Sigmoid colon (tissue), 3 donors: ENCODE measurements around the gene UBE3B.

ENCODE experiments used
- CTCF ChIP-seq, 4 experiments: fragments of 450-650 bp in 3 of 4; fragments of 200-600 bp in 1 of 4; IDR thresholded peaks; one replicate each; pipeline ENCODE4 v1.5.1; 2016 to 2019; ENCODE audit warnings: antibody characterized with exemption in 4 of 4, mild to moderate bottlenecking in 3 of 4, moderate library complexity in 2 of 4
- POLR2A ChIP-seq, 2 donors: fragments of 450-650 bp; IDR thresholded peaks; one replicate each; pipeline ENCODE4 v1.6.1; 2016; ENCODE audit warnings: antibody characterized with exemption in 2 of 2, mild to moderate bottlenecking in 2 of 2, moderate library complexity in 2 of 2

GRCh38 chr12:109553483-109553882 is 76.0 kb downstream of the UBE3B start:
- no peak for TF ChIP-seq CTCF (IDR thresholded peaks at IDR 0.05)
- TF ChIP-seq POLR2A (IDR thresholded peaks at IDR 0.05), result no peak
